ENCODE data around the gene TWF1.
A peak's percentile ranks its signal among the peaks of the same experiment; 100 is the strongest.

Gene TWF1

GRCh38 chr12:43776498-43776897, 29.6 kb downstream of the TWF1 start:
- peak; percentile 52 for TF ChIP-seq CTCF (IDR thresholded peaks at IDR 0.05; ENCODE audit: low read depth, low read length, missing control alignments)
- H3K4me3 ChIP-seq (replicated peaks; ENCODE audit: low read depth, low read length), result no peak overlapping the region
- DNase-seq (ENCODE audit: extremely low read depth, low read depth), result no peak

GRCh38 chr12:43766291-43766690, 39.8 kb downstream of the TWF1 start:
- DNase-seq (ENCODE audit: extremely low read depth, low read depth), result no peak
- TF ChIP-seq CTCF (IDR thresholded peaks at IDR 0.05; ENCODE audit: low read depth, low read length, missing control alignments), result no peak
- H3K4me3 ChIP-seq (replicated peaks; ENCODE audit: low read depth, low read length), result no peak overlapping the region

GRCh38 chr12:43764528-43764927, 41.6 kb downstream of the TWF1 start:
- H3K4me3 ChIP-seq (replicated peaks; ENCODE audit: low read depth, low read length), result no peak overlapping the region
- no peak for DNase-seq (ENCODE audit: extremely low read depth, low read depth)
- no peak for TF ChIP-seq CTCF (IDR thresholded peaks at IDR 0.05; ENCODE audit: low read depth, low read length, missing control alignments)

GRCh38 chr12:43763769-43764168, 42.3 kb downstream of the TWF1 start:
- TF ChIP-seq CTCF (IDR thresholded peaks at IDR 0.05; ENCODE audit: low read depth, low read length, missing control alignments), result no peak
- H3K4me3 ChIP-seq (replicated peaks; ENCODE audit: low read depth, low read length), result no peak overlapping the region
- no peak for DNase-seq (ENCODE audit: extremely low read depth, low read depth)

- TF ChIP-seq CTCF (IDR thresholded peaks at IDR 0.05; ENCODE audit: low read depth, low read length, missing control alignments), result no peak
- no peak for DNase-seq (ENCODE audit: extremely low read depth, low read depth)
- no peak overlapping the region for H3K4me3 ChIP-seq (replicated peaks; ENCODE audit: low read depth, low read length)
Measured at GRCh38 chr12:43762596-43762995, 43.5 kb downstream of the TWF1 start.

GRCh38 chr12:43761500-43761899, 44.6 kb downstream of the TWF1 start:
- no peak for DNase-seq (ENCODE audit: extremely low read depth, low read depth)
- H3K4me3 ChIP-seq (replicated peaks; ENCODE audit: low read depth, low read length), result no peak overlapping the region
- no peak for TF ChIP-seq CTCF (IDR thresholded peaks at IDR 0.05; ENCODE audit: low read depth, low read length, missing control alignments)

GRCh38 chr12:43760396-43760795, 45.7 kb downstream of the TWF1 start:
- no peak overlapping the region for H3K4me3 ChIP-seq (replicated peaks; ENCODE audit: low read depth, low read length)
- TF ChIP-seq CTCF (IDR thresholded peaks at IDR 0.05; ENCODE audit: low read depth, low read length, missing control alignments), result no peak
- no peak for DNase-seq (ENCODE audit: extremely low read depth, low read depth)
